ENCODE measurements around the gene DAAM2.

DNA sequence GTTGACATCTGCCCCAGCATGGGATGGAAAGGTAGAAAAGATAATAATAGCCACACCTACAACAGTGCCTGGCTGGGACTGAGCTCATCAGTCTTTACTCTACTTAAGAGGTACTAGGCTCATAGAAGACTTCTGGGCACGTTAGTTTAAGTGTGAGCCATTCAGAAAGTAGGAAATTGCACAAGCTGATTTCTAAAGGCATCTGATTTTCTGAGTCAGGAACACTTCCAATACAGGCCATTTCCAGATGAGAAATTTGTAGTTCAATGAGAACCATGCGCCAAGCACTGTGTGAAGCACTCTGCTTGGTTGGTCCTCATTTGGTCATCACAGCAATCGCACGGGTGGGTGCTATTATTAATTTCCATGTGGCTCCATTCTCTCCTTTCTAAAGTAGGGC lies 99.8 kb downstream of the DAAM2 start:
- TF ChIP-seq POLR2A (IDR thresholded peaks at IDR 0.05; ENCODE audit: low read depth, low read length) (no peak), TAF1 (IDR thresholded peaks at IDR 0.05; ENCODE audit: borderline replicate concordance, low read depth, low read length) (no peak)
